NT2/D1 (cell line): ENCODE data around the gene ZNF778.
A peak's percentile ranks its signal among the peaks of the same experiment; 100 is the strongest.

ENCODE experiments used
- DNase-seq: peaks from one replicate; pipeline ENCODE4 v3.0.0-alpha.2; 2011; ENCODE audit warnings: low read depth, low spot score
- H3K27me3 ChIP-seq: 2 replicates; pipeline ENCODE4 v1.6.0; 2011; ENCODE audit warnings: mild to moderate bottlenecking; ENCODE audit not compliant: insufficient read length, insufficient read depth
- H3K36me3 ChIP-seq: 2 replicates; pipeline ENCODE4 v1.6.1; 2011; ENCODE audit warnings: mild to moderate bottlenecking, low read length, mixed read lengths; ENCODE audit not compliant: insufficient read depth, insufficient read length
- H3K4me1 ChIP-seq: 2 replicates; pipeline ENCODE4 v1.5.1; 2011; ENCODE audit not compliant: insufficient read depth, insufficient read length
- H3K4me3 ChIP-seq: 2 replicates; pipeline ENCODE4 v1.5.1; 2011; ENCODE audit warnings: low read depth; ENCODE audit not compliant: insufficient read length
- H3K9ac ChIP-seq: 2 replicates; pipeline ENCODE4 v1.6.0; 2011; ENCODE audit warnings: low read depth; ENCODE audit not compliant: insufficient read length
- H3K9me3 ChIP-seq: 2 replicates; pipeline ENCODE4 v1.5.1; 2011; ENCODE audit warnings: mild to moderate bottlenecking, low read length; ENCODE audit not compliant: insufficient read depth
- SUZ12 ChIP-seq: IDR thresholded peaks from 2 replicates; pipeline ENCODE4 v1.6.1; 2011; ENCODE audit not compliant: insufficient read length, insufficient read depth; ENCODE audit errors: extremely low read depth
- YY1 ChIP-seq: IDR thresholded peaks from 2 replicates; pipeline ENCODE4 v1.6.1; 2011; ENCODE audit not compliant: insufficient read length, insufficient read depth
- ZNF274 ChIP-seq: IDR thresholded peaks from 2 replicates; pipeline ENCODE4 v1.6.1; 2011; ENCODE audit warnings: mild to moderate bottlenecking, low read depth, low read length

ZNF778 gene

DNA sequence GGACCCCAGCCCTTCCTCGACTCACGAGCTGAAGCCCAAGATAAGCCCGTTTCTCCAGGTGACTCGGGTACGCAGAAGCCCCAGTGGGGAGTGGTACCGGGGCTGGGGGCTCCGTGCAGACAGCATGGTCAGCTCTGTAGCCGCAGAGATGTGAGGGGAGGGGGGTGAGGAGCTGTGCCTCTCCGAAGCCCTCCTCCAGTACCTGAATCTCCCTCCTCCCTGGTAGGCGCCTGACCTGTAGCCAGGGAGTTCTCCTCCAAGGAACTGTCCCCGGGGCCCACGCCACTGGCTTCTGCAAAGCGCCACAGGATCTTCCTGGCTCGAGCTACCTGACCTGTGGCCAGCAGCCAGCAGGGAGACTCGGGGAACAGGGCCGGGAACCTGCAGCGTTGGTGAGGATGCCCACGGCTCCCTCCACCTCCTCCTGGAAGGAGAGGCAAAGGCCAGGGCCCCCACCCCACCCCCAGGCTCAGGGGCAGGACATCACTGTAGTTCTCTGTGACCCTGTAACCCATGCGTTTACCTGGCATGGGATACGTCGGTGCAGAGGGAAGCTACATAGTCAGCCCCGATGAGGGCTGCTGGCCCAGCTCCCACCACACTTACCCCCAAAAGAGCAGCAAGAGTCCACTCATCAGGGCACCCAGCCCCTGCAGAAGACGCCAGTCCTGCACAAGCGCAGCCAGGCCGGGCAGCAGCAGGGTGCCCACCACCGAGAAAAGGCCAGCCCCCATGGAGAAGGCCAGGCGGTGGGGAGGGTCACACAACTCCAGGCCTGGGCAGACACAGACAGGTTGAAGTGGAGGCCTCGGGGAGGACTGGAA lies 18.9 kb upstream of the ZNF778 start:
- peaks cover 39% of the 10 kb centered on the region for H3K27me3 ChIP-seq
- no peak overlapping the region for H3K4me3 ChIP-seq
- H3K9ac ChIP-seq: no peak overlapping the region
- H3K9me3 ChIP-seq: no peaks in the 10 kb centered on the region; the same call in 1 of the 2 replicates
- H3K4me1 ChIP-seq: peaks cover 29% of the 10 kb centered on the region
- H3K36me3 ChIP-seq: no peaks in the 10 kb centered on the region
- no peak for TF ChIP-seq SUZ12
- no peak for TF ChIP-seq YY1
- no peak for TF ChIP-seq ZNF274
- DNase-seq: no peak

DNA sequence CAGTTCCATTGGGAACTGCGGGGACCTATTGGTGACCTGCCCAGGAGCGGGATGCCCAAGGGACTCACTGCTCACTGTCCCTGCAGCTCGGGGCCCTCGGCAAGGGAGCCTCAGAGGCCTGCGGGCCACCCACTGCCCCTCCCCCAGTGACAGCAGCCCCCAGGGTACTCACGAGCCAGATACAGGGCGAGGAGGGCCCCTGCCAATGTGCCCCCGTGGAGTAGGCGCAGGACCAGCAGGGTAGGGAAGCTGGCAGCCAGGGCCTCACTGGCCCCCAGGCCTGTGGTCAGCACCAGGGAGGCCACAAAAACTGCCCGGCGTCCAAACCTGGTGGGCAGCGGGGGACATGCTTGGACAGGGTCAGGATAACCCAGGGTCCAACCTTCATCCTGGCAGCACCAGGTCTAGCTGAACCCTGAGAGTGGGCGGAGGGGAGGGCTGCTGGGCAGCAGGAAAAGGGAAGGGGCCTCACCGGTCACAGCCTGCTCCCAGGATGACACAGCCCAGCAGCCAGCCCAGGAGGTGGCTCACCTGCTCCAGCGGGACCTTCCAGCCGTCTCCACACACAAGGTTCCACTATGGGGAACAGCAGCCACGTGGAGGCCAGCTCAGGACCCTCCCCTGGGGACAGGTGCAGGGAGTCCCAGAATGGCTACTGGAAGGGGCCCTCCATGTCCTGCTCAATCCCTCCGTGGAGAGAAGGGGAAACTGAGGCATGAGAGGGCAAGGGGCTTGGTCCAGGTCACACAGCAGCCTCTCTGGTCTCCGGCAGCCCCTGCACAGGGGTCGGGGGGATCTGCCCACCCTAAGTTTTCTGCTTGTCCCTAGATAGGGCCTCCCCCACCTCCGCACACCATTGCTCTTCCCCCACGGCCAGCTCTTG lies 18.0 kb upstream of the ZNF778 start:
- H3K4me1 ChIP-seq: peaks cover 25% of the 10 kb centered on the region
- H3K9me3 ChIP-seq: no peaks in the 10 kb centered on the region; the same call in 1 of the 2 replicates
- no peaks in the 10 kb centered on the region for H3K36me3 ChIP-seq
- peaks cover 48% of the 10 kb centered on the region for H3K27me3 ChIP-seq
- no peak for DNase-seq
- peak overlapping the region; percentile 11 for H3K4me3 ChIP-seq
- no peak for TF ChIP-seq ZNF274
- no peak for TF ChIP-seq SUZ12
- TF ChIP-seq YY1: no peak
- peak overlapping the region; percentile 85 for H3K9ac ChIP-seq

DNA sequence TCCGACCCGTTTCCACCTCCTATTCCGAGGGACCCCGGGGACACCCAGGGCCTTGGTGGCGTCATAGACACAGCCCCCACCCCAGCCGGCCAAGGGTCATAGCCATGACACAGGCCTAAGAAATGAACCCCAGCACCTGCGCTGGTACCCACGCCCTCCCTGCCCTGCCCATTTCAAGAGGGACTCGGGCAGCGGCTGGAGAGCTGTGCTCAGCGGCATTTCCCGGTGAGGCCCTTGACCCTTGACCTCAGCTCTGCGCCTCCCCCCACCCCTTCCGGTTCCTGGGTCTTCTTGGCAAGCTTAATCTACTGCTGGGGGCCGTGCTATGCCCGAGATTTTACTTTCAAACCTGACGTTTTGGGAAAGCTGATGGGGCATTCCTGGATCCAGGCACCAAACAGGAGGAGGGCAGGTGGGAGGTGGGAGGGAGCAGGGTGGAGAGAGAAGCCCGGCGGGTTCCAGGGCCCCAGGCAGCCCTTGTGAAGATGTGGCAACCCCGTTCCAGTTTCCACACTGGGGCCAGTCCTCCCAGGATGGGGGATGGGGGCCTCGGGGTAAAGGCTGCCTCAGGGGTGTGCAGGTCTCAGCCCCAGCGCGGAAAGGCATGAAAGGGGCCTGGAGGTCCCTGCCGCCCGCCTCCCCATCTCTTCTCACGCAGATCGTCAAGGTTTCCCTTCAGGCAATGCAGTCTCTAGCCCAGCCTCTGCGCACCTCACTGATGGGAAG lies 17.2 kb upstream of the ZNF778 start, which contains the start of gene SLC22A31:
SLC22A31 (minus strand) TSS at position 414 of the 726 bp plus-strand sequence; CDS start at position 378, 36 bp downstream.
- H3K27me3 ChIP-seq: peaks cover 50% of the 10 kb centered on the region
- H3K4me1 ChIP-seq: peaks cover 25% of the 10 kb centered on the region
- no peaks in the 10 kb centered on the region; the same call in 1 of the 2 replicates for H3K9me3 ChIP-seq
- H3K4me3 ChIP-seq: peak within 1 kb of the TSS; percentile 75
- no peak for DNase-seq
- no peaks in the 10 kb centered on the region for H3K36me3 ChIP-seq
- TF ChIP-seq ZNF274: no peak
- H3K9ac ChIP-seq: peak within 1 kb of the TSS; percentile 85

DNA sequence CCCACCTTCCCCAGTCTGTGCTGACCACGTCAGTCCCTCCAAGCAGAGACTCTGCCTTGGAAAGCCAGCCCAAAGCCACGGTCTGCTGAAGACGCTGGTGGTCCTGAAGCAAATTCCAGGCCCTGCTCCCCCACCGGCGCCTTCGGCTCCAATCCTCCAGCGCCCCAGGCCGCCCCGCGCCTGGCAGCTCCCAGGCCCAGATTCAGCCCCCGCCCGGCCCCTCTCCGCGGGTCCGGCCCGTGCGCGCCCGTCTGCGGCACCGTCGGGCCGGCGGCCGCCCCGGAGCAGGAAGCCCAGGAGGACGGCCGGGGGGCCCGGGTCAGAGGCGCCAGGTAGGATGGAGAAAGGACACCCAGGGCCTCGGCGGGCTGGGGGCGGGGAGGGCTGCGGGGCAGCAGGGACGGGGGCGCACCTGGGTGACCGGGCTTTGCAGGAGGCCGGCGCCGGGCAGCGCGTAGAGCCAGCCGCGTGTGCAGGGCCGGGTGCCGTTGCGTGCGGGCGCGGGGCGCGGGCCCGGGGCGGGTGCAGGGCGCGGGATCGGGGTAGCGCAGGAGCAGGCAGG lies 16.6 kb upstream of the ZNF778 start:
- Histone ChIP-seq H3K36me3 (no peaks in the 10 kb centered on the region), H3K9ac (peak overlapping the region; percentile 85), H3K9me3 (no peaks in the 10 kb centered on the region; the same call in 1 of the 2 replicates), H3K4me3 (peak overlapping the region; percentile 75), H3K27me3 (peaks cover 50% of the 10 kb centered on the region), H3K4me1 (peaks cover 18% of the 10 kb centered on the region)
- DNase-seq: no peak
- TF ChIP-seq YY1 (no peak), ZNF274 (no peak), SUZ12 (no peak)

DNA sequence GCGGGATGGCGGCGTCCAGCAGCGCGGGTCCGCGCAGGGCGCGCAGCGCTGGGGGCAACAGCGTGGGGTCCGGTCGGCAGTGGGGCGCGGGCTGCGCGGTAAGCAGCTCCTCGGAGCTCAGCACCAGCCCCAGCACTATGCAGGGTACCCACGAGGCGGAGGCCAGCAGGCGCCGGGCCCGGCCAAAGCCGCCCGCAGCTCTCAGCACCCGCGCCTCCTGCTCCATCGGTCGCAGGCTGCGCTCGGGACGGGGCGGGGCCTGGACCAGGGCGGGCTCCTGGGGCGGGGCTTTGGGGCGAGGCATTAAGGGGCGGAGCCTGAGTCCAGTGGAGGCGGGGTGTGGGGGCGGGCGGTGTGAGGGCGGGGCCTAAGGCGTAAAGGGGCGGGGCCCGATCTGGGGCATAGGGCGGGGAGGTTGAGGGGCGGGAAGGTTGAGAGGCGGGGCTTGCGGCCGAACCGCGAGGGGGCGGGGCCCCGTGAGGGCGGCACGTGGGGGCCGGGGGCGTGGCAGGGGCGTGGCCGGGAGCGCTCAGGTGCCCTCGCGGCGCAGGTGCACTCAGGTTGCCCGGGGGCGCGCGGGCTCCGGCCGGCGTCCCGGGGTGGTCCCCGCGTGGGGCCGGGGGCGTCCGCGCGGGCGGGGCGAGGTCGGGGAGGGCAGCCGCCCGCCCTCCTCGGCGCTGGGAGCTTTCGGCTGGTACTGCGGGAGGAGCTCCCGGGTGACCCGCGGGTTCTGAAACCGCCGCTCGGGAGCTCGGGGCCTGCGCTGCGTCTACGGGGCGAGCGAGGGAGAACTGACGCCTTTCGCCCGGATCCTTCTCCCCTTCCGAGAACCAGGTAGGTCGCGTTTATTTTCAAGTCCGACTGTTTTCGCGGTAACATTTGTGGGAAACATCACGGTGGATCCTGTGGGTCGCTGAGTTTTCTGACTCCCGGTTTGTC lies 15.8 kb upstream of the ZNF778 start:
- TF ChIP-seq SUZ12: no peak
- TF ChIP-seq YY1: no peak
- no peak for TF ChIP-seq ZNF274
- peaks cover 50% of the 10 kb centered on the region for H3K27me3 ChIP-seq
- DNase-seq: peak; percentile 64
- peak overlapping the region; percentile 85 for H3K9ac ChIP-seq
- H3K9me3 ChIP-seq: no peaks in the 10 kb centered on the region; the same call in 1 of the 2 replicates
- H3K4me3 ChIP-seq: peak overlapping the region; percentile 75
- H3K36me3 ChIP-seq: no peaks in the 10 kb centered on the region
- H3K4me1 ChIP-seq: peaks cover 18% of the 10 kb centered on the region
